GM23338 (cell line): ENCODE results near the gene OXNAD1. TPM values are rescaled to one million over a fixed set of nuclear protein-coding genes. Genes with fewer than 3 reads are reported as not detected.

ENCODE experiments used
- ATAC-seq: fragments of 200-7000 bp; cut with Tn5 transposase; 3 replicates; pipeline ENCODE4 v1.9.1; 2020
- DNase-seq: peaks from one replicate; pipeline ENCODE4 v3.0.0-alpha.2; 2015; ENCODE audit warnings: low spot score
- H2AFZ ChIP-seq: fragments of 200-600 bp; sonication (generic); 2 replicates; pipeline ENCODE4 v1.8.0; 2016; ENCODE audit warnings: antibody characterized with exemption, mild to moderate bottlenecking, moderate library complexity
- H3F3A ChIP-seq: fragments of 200-600 bp; sonication (generic); replicated peaks from 2 replicates; pipeline ENCODE4 v1.8.0; 2017; ENCODE audit warnings: antibody characterized with exemption, mixed run types, low read depth
- H3K27ac ChIP-seq: fragments of 200-600 bp; sonication (generic); 2 replicates; pipeline ENCODE4 v1.6.1; 2016; ENCODE audit warnings: low read depth
- H3K27me3 ChIP-seq: fragments of 200-600 bp; sonication (generic); 2 replicates; pipeline ENCODE4 v1.8.0; 2016; ENCODE audit warnings: mild to moderate bottlenecking, mixed run types, moderate library complexity; ENCODE audit not compliant: insufficient read depth
- H3K36me3 ChIP-seq: fragments of 200-600 bp; sonication (generic); 2 replicates; pipeline ENCODE4 v1.8.0; 2016; ENCODE audit warnings: mild to moderate bottlenecking; ENCODE audit not compliant: insufficient read depth
- H3K4me1 ChIP-seq: fragments of 200-600 bp; sonication (generic); 2 replicates; pipeline ENCODE4 v1.8.0; 2016; ENCODE audit warnings: mild to moderate bottlenecking, moderate library complexity; ENCODE audit not compliant: insufficient read depth
- H3K4me2 ChIP-seq: fragments of 200-600 bp; sonication (generic); 2 replicates; pipeline ENCODE4 v1.7.1; 2017; ENCODE audit warnings: mixed run types
- H3K4me3 ChIP-seq: fragments of 200-600 bp; sonication (generic); 2 replicates; pipeline ENCODE4 v1.6.1; 2016; ENCODE audit warnings: mixed run types
- H3K79me2 ChIP-seq: fragments of 200-600 bp; sonication (generic); replicated peaks from 2 replicates; pipeline ENCODE4 v1.8.0; 2017; ENCODE audit warnings: mild to moderate bottlenecking; ENCODE audit not compliant: insufficient read depth
- H3K9me2 ChIP-seq: fragments of 200-600 bp; sonication (generic); 2 replicates; pipeline ENCODE4 v1.8.0; 2017; ENCODE audit not compliant: insufficient read depth
- H4K20me1 ChIP-seq: fragments of 200-600 bp; sonication (generic); replicated peaks from 2 replicates; pipeline ENCODE4 v1.8.0; 2017; ENCODE audit warnings: mild to moderate bottlenecking; ENCODE audit not compliant: insufficient read depth
- H3K27ac Mint-ChIP-seq: 2 replicates; pipeline ENCODE4 v1.8.0; 2020; ENCODE audit warnings: inconsistent platforms, mild to moderate bottlenecking, moderate library complexity, mixed read lengths
- H3K27me3 Mint-ChIP-seq: 3 replicates; pipeline ENCODE4 v1.8.0; 2022; ENCODE audit warnings: low read depth, mild to moderate bottlenecking, moderate library complexity, mixed read lengths, inconsistent platforms; ENCODE audit not compliant: insufficient read depth, poor library complexity
- H3K36me3 Mint-ChIP-seq: 3 replicates; pipeline ENCODE4 v1.8.0; 2021; ENCODE audit warnings: low read depth, mild to moderate bottlenecking, inconsistent platforms, moderate library complexity, mixed read lengths
- H3K4me1 Mint-ChIP-seq: 3 replicates; pipeline ENCODE4 v1.8.0; 2020; ENCODE audit warnings: mild to moderate bottlenecking, inconsistent platforms, mixed read lengths
- H3K4me3 Mint-ChIP-seq: 3 replicates; pipeline ENCODE4 v1.8.0; 2021; ENCODE audit warnings: moderate library complexity, mild to moderate bottlenecking, inconsistent platforms, mixed read lengths
- H3K9me3 Mint-ChIP-seq: 3 replicates; pipeline ENCODE4 v1.8.0; 2020; ENCODE audit warnings: moderate library complexity, mild to moderate bottlenecking, inconsistent platforms, mixed read lengths
- CREB1 ChIP-seq: fragments of 250-450 bp; sonication (Bioruptor Pico); IDR thresholded peaks from 2 replicates; pipeline ENCODE4 v1.5.0; 2020; ENCODE audit warnings: low read depth, mild to moderate bottlenecking, moderate library complexity
- ETS1 ChIP-seq: IDR thresholded peaks from 2 replicates; pipeline ENCODE4 v1.6.1; 2016; ENCODE audit warnings: antibody characterized with exemption
- EZH2 ChIP-seq: fragments of 200-600 bp; sonication (generic); IDR thresholded peaks from one replicate; pipeline ENCODE4 v1.8.0; 2017; ENCODE audit warnings: antibody characterized with exemption, mild to moderate bottlenecking, low read depth; ENCODE audit not compliant: unreplicated experiment
- EZH2phosphoT487 ChIP-seq: fragments of 200-600 bp; sonication (generic); IDR thresholded peaks from one replicate; pipeline ENCODE4 v1.8.1; 2018; ENCODE audit warnings: antibody characterized with exemption; ENCODE audit not compliant: unreplicated experiment
- JUNB ChIP-seq: IDR thresholded peaks from one replicate; pipeline ENCODE4 v1.6.1; 2016; ENCODE audit warnings: antibody characterized with exemption; ENCODE audit not compliant: unreplicated experiment
- NANOG ChIP-seq: IDR thresholded peaks from 2 replicates; pipeline ENCODE4 v1.6.1; 2016; ENCODE audit warnings: antibody characterized with exemption, borderline replicate concordance
- POLR2AphosphoS5 ChIP-seq: IDR thresholded peaks from 2 replicates; pipeline ENCODE4 v1.6.1; 2016; ENCODE audit warnings: antibody characterized with exemption, low read depth
- STAT1 ChIP-seq: IDR thresholded peaks from one replicate; pipeline ENCODE4 v1.6.1; 2016; ENCODE audit warnings: antibody characterized with exemption; ENCODE audit not compliant: unreplicated experiment
- ZNF114 ChIP-seq: fragments of 250-450 bp; sonication (Bioruptor Pico); IDR thresholded peaks from 2 replicates; pipeline ENCODE4 v1.5.0; 2020; ENCODE audit warnings: mild to moderate bottlenecking, moderate library complexity
- ZNF331 ChIP-seq: fragments of 250-450 bp; sonication (Bioruptor Pico); IDR thresholded peaks from 2 replicates; pipeline ENCODE4 v1.5.0; 2020; ENCODE audit warnings: low read depth, mild to moderate bottlenecking, moderate library complexity
- polyA plus RNA-seq: library from polyadenylated mRNA; unstranded; fragments of >200 nt; fragmentation: Nextera tagmentation; extraction: Ambion mirVana; gene quantifications from 2 replicates; pipeline ENCODE4 v1.2.1, GENCODE V29; 2016
- total RNA-seq: library from RNA; depleted of rRNA; stranded (reverse); fragments of >200 nt; shearing (Covaris generic); gene quantifications from 2 replicates; pipeline ENCODE4 v1.2.3, GENCODE V29; 2014
- TF ChIP-seq, protein P1 (sequence below): fragments of 250-450 bp; sonication (Bioruptor Pico); IDR thresholded peaks from 2 replicates; pipeline ENCODE4 v1.5.0; 2020; ENCODE audit warnings: mild to moderate bottlenecking, moderate library complexity
- TF ChIP-seq, protein P2 (sequence below): IDR thresholded peaks from one replicate; pipeline ENCODE4 v1.6.1; 2018; ENCODE audit warnings: antibody characterized with exemption; ENCODE audit not compliant: unreplicated experiment

OXNAD1 gene
- total and polyA plus RNA-seq, 2 experiments from 2014 or later: 22.9 to 34.2 TPM

- Histone ChIP-seq H2AFZ (no peak overlapping the region), H3K4me1 (no peaks in the 10 kb centered on the region), H4K20me1 (no peaks in the 10 kb centered on the region), H3K4me3 (no peak overlapping the region), H3F3A (no peaks in the 10 kb centered on the region), H3K27me3 (no peaks in the 10 kb centered on the region), H3K27ac (no peak overlapping the region), H3K79me2 (no peaks in the 10 kb centered on the region), H3K36me3 (no peaks in the 10 kb centered on the region), H3K4me2 (no peak overlapping the region), H3K9me2 (0 out of 2 replicates have a peak, but pooled peaks cover 6% of the 10 kb centered on the region)
- TF ChIP-seq ZNF114: no peak
- no peak for TF ChIP-seq ZNF331 (CRISPR knock-in tag)
- no peak for TF ChIP-seq CREB1 (CRISPR knock-in tag)
- TF ChIP-seq ETS1: no peak
- no peak for TF ChIP-seq POLR2AphosphoS5
- no peak for TF ChIP-seq JUNB
- no peak for TF ChIP-seq EZH2
- TF ChIP-seq, protein P1, sequence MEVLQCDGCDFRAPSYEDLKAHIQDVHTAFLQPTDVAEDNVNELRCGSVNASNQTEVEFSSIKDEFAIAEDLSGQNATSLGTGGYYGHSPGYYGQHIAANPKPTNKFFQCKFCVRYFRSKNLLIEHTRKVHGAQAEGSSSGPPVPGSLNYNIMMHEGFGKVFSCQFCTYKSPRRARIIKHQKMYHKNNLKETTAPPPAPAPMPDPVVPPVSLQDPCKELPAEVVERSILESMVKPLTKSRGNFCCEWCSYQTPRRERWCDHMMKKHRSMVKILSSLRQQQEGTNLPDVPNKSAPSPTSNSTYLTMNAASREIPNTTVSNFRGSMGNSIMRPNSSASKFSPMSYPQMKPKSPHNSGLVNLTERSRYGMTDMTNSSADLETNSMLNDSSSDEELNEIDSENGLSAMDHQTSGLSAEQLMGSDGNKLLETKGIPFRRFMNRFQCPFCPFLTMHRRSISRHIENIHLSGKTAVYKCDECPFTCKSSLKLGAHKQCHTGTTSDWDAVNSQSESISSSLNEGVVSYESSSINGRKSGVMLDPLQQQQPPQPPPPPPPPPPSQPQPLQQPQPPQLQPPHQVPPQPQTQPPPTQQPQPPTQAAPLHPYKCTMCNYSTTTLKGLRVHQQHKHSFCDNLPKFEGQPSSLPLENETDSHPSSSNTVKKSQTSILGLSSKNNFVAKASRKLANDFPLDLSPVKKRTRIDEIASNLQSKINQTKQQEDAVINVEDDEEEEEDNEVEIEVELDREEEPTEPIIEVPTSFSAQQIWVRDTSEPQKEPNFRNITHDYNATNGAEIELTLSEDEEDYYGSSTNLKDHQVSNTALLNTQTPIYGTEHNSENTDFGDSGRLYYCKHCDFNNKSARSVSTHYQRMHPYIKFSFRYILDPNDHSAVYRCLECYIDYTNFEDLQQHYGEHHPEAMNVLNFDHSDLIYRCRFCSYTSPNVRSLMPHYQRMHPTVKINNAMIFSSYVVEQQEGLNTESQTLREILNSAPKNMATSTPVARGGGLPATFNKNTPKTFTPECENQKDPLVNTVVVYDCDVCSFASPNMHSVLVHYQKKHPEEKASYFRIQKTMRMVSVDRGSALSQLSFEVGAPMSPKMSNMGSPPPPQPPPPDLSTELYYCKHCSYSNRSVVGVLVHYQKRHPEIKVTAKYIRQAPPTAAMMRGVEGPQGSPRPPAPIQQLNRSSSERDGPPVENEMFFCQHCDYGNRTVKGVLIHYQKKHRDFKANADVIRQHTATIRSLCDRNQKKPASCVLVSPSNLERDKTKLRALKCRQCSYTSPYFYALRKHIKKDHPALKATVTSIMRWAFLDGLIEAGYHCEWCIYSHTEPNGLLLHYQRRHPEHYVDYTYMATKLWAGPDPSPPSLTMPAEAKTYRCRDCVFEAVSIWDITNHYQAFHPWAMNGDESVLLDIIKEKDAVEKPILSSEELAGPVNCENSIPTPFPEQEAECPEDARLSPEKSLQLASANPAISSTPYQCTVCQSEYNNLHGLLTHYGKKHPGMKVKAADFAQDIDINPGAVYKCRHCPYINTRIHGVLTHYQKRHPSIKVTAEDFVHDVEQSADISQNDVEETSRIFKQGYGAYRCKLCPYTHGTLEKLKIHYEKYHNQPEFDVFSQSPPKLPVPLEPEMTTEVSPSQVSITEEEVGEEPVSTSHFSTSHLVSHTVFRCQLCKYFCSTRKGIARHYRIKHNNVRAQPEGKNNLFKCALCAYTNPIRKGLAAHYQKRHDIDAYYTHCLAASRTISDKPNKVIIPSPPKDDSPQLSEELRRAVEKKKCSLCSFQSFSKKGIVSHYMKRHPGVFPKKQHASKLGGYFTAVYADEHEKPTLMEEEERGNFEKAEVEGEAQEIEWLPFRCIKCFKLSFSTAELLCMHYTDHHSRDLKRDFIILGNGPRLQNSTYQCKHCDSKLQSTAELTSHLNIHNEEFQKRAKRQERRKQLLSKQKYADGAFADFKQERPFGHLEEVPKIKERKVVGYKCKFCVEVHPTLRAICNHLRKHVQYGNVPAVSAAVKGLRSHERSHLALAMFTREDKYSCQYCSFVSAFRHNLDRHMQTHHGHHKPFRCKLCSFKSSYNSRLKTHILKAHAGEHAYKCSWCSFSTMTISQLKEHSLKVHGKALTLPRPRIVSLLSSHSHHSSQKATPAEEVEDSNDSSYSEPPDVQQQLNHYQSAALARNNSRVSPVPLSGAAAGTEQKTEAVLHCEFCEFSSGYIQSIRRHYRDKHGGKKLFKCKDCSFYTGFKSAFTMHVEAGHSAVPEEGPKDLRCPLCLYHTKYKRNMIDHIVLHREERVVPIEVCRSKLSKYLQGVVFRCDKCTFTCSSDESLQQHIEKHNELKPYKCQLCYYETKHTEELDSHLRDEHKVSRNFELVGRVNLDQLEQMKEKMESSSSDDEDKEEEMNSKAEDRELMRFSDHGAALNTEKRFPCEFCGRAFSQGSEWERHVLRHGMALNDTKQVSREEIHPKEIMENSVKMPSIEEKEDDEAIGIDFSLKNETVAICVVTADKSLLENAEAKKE: no peak
- TF ChIP-seq, protein P2, sequence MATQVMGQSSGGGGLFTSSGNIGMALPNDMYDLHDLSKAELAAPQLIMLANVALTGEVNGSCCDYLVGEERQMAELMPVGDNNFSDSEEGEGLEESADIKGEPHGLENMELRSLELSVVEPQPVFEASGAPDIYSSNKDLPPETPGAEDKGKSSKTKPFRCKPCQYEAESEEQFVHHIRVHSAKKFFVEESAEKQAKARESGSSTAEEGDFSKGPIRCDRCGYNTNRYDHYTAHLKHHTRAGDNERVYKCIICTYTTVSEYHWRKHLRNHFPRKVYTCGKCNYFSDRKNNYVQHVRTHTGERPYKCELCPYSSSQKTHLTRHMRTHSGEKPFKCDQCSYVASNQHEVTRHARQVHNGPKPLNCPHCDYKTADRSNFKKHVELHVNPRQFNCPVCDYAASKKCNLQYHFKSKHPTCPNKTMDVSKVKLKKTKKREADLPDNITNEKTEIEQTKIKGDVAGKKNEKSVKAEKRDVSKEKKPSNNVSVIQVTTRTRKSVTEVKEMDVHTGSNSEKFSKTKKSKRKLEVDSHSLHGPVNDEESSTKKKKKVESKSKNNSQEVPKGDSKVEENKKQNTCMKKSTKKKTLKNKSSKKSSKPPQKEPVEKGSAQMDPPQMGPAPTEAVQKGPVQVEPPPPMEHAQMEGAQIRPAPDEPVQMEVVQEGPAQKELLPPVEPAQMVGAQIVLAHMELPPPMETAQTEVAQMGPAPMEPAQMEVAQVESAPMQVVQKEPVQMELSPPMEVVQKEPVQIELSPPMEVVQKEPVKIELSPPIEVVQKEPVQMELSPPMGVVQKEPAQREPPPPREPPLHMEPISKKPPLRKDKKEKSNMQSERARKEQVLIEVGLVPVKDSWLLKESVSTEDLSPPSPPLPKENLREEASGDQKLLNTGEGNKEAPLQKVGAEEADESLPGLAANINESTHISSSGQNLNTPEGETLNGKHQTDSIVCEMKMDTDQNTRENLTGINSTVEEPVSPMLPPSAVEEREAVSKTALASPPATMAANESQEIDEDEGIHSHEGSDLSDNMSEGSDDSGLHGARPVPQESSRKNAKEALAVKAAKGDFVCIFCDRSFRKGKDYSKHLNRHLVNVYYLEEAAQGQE: no peak
- TF ChIP-seq STAT1: no peak
- TF ChIP-seq NANOG: no peak
- TF ChIP-seq EZH2phosphoT487: no peak
- no peaks in the 10 kb centered on the region for H3K4me1 Mint-ChIP-seq
- H3K36me3 Mint-ChIP-seq: no peaks in the 10 kb centered on the region
- no peak overlapping the region for H3K4me3 Mint-ChIP-seq
- DNase-seq (no peak), ATAC-seq (no peak)
- H3K9me3 Mint-ChIP-seq: no peaks in the 10 kb centered on the region
- H3K27me3 Mint-ChIP-seq: peaks cover 3% of the 10 kb centered on the region
- H3K27ac Mint-ChIP-seq: no peak overlapping the region
These were observed 28.1 kb upstream of the OXNAD1 start for GRCh38 chr3:16236856-16237393.
